ENCODE data around the gene PITPNC1.

- TF ChIP-seq CTCF (IDR thresholded peaks at IDR 0.05) (no peak), EZH2 (IDR thresholded peaks at IDR 0.05; ENCODE audit: borderline replicate concordance, insufficient read depth, low read depth, low read length, poor library complexity, severe bottlenecking) (no peak)
Measured at GRCh38 chr17:67585077-67585602, 208.1 kb downstream of the PITPNC1 start.
